Activated naive CD4-positive, alpha-beta T cell treated with anti-CD3 and anti-CD28 coated beads, Interleukin-2, amount 10 ng/mL, durations not matched to agents 7 days and 5 days (primary cell): ENCODE measurements around the gene EDRF1.

Experiments used
- CTCF ChIA-PET: fragments of 350-600 bp; sonication (Branson Sonifier 250); formaldehyde crosslinking; loops from one replicate; lab custom pipeline; 2021; ENCODE audit warnings: antibody characterized with exemption; lab: Charles Lee
- DNase-seq: peaks from one replicate; pipeline ENCODE4 v3.0.0-alpha.2; 2020
- H3K27ac Mint-ChIP-seq: one replicate; pipeline ENCODE4 v1.8.0; 2021; ENCODE audit warnings: mild to moderate bottlenecking, moderate library complexity, mixed read lengths
- H3K27me3 Mint-ChIP-seq: one replicate; pipeline ENCODE4 v1.8.0; 2021; ENCODE audit warnings: mild to moderate bottlenecking, mixed read lengths
- H3K36me3 Mint-ChIP-seq: one replicate; pipeline ENCODE4 v1.8.0; 2021; ENCODE audit warnings: mixed read lengths
- H3K4me1 Mint-ChIP-seq: one replicate; pipeline ENCODE4 v1.8.0; 2021; ENCODE audit warnings: mixed read lengths
- H3K4me3 Mint-ChIP-seq: one replicate; pipeline ENCODE4 v1.8.0; 2021; ENCODE audit warnings: mild to moderate bottlenecking, moderate library complexity, mixed read lengths
- H3K9me3 Mint-ChIP-seq: one replicate; pipeline ENCODE4 v1.8.0; 2021; ENCODE audit warnings: mixed read lengths

EDRF1 gene

DNA sequence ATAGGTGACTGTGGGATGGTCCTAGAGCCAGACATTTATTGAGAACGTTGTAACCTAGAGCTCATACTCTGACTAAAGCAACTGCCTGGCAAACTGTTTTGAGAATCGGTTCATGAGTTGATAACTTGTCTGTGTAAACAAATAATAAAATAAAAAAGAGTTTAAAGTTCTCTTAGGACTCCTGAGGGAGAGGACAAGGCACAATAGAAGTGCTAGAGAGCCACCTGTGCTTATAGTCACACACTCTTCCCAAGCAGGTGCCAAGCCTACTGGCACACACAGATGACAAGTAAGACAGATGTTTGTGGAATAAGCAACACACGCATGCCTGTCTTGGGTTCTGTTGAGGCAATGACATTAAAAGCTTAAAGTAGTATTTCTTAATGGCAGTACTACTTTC lies 7.9 kb downstream of the EDRF1 start:
- Mint-ChIP-seq H3K27me3 (no peaks in the 10 kb centered on the region), H3K36me3 (peaks cover 74% of the 10 kb centered on the region), H3K9me3 (no peaks in the 10 kb centered on the region), H3K4me1 (peaks cover 6% of the 10 kb centered on the region), H3K27ac (no peak overlapping the region), H3K4me3 (no peak overlapping the region)
- no peak for DNase-seq
- CTCF ChIA-PET = no interaction called here

DNA sequence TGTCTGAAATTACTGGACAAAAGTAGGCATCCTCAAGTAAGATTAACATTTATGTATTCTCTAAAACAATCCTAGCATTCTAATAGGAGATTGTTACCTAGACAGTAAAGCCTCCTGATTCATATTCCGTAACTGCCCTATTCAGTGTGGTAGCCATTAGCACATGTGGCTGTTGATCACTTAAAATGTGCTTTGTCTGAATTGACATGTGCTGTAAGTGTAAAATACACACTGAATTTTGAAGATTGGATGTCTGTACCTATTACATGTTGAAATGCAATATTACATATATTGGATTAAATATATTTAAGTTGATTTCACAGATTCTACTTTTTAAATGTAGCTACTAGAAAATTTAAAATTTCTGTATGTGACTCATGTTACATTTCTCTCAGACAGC lies 14.6 kb downstream of the EDRF1 start:
- Mint-ChIP-seq H3K27me3 (no peaks in the 10 kb centered on the region), H3K36me3 (peaks cover 75% of the 10 kb centered on the region), H3K27ac (no peak overlapping the region), H3K4me3 (no peak overlapping the region), H3K9me3 (no peaks in the 10 kb centered on the region), H3K4me1 (no peaks in the 10 kb centered on the region)
- no peak for DNase-seq
- CTCF ChIA-PET = no interaction called here

DNA sequence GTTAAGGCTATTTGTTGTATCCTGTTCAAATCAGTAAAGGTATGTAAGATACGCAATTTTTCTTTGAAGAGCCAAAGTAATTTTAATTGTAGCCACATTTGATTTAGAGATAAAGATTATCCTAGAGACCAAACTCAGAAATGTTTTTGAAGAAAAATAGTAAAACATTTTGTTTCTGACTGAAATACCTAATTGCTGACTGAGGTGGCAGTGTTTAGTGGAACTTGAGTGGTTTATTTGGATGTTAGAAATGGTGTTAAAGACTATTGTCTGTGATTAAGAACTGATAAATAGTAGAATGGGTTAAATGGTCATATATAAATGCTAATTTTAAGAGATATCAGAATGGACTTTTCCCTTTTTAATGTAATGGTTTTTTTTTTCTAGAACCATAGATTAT lies 15.3 kb downstream of the EDRF1 start:
- Mint-ChIP-seq H3K4me3 (no peak overlapping the region), H3K36me3 (peaks cover 74% of the 10 kb centered on the region), H3K27me3 (no peaks in the 10 kb centered on the region), H3K9me3 (no peaks in the 10 kb centered on the region), H3K4me1 (no peaks in the 10 kb centered on the region), H3K27ac (no peak overlapping the region)
- no peak for DNase-seq
- CTCF ChIA-PET = interaction anchor here (1.2 kb wide), 1 partner anchor 28 kb away, joined by 3 read pairs; no protein-coding TSS in a partner anchor

DNA sequence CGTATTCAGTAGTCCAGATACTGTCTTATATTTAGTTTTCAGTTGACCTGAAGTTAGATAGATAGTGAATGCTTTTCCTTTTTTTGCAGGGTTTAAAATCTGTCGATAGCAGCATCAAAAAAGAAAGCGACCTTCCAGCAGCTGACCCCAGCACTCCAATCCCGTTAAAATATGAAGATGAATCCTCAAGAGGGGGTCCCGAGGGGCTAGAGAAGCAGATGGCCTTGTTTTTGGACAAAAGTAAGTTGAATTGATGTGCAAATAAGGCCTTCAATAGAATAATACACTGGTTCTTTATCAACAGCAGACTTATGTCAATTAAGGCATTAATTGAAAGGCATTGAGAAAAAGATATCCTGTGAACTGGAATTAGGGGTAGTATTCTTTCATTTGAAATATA lies 18.7 kb downstream of the EDRF1 start:
- Mint-ChIP-seq H3K4me1 (no peaks in the 10 kb centered on the region), H3K36me3 (peaks cover 66% of the 10 kb centered on the region), H3K4me3 (no peak overlapping the region), H3K27ac (no peak overlapping the region), H3K27me3 (no peaks in the 10 kb centered on the region), H3K9me3 (no peaks in the 10 kb centered on the region)
- CTCF ChIA-PET = no interaction called here
- DNase-seq = no peak

DNA sequence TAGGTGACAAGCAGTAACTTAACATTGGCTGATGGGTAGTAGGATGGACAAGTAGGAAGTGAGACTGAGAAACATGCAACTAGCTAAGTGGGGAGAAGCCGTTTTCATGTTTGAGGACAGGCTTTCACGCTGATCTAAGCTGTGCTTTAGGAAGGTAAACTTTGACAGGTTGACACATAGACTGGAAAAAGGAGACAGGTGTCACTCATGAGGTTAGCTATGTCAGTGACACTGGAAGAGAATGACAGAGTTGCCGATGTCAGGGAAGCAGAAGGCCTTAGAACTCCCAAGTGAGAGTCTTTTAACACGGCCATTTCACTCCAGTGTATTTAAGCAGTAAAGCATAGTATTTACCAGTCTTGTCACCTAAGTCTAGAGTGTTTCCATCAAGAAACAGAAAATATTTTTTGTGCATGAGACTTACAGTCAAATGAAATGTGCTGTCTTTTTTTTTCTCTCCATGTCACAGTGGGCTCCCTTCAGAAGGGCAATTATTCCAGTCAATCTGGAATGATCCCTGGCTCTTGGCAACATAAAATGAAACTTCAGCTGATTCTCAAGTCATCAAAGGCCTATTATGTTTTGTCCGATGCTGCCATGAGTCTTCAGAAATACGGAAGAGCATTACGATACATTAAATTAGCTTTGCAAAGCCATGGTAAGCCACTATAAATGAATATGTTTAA lies 20.6 kb downstream of the EDRF1 start:
- H3K9me3 Mint-ChIP-seq = no peaks in the 10 kb centered on the region
- no peak overlapping the region for H3K27ac Mint-ChIP-seq
- H3K4me3 Mint-ChIP-seq = no peak overlapping the region
- DNase-seq = no peak
- CTCF ChIA-PET = no interaction called here
- H3K4me1 Mint-ChIP-seq = no peaks in the 10 kb centered on the region
- H3K27me3 Mint-ChIP-seq = no peaks in the 10 kb centered on the region
- peaks cover 73% of the 10 kb centered on the region for H3K36me3 Mint-ChIP-seq

DNA sequence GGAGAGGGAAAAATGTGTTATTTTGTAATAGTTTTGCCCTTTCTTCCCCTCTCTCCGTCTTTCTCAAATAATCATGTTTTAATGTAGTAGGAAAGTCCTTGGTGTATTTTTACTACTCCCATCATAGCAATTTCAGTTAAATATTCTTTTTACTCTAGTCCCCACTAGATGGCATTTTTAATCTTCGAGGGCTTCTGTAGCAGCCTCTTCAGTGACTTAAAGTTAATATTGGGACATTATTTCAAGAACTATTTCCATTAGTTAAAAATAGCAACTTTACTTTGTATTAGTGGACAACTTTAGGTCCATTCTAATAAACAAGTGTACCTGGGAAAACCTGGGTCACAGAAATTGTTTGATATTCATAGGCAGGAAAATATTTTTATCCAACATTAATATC lies 23.0 kb downstream of the EDRF1 start:
- H3K4me1 Mint-ChIP-seq = peaks cover 5% of the 10 kb centered on the region
- no peak overlapping the region for H3K4me3 Mint-ChIP-seq
- no peak for DNase-seq
- no peaks in the 10 kb centered on the region for H3K9me3 Mint-ChIP-seq
- H3K27me3 Mint-ChIP-seq = no peaks in the 10 kb centered on the region
- H3K27ac Mint-ChIP-seq = no peak overlapping the region
- peaks cover 70% of the 10 kb centered on the region for H3K36me3 Mint-ChIP-seq
- CTCF ChIA-PET = no interaction called here

DNA sequence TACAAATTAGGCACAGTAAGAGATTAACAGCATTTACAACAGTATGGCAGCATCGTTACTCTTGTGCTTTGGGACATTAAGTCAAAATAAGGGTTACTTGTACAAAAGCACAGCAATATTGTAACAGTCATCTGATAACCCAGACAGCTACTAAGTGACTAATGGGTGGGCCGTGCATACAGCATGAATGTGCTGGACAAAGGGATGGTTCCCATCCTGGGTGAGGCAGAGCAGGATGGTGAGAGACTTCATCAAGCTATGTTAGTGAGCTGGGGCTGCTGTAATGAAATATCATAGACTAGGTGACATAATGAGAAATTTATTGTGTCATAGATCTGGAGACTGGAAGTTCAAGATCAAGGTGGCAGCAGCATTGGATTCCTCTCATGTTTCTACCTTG lies 25.4 kb downstream of the EDRF1 start:
- no peak for DNase-seq
- H3K27me3 Mint-ChIP-seq = no peaks in the 10 kb centered on the region
- H3K9me3 Mint-ChIP-seq = no peaks in the 10 kb centered on the region
- no peak overlapping the region for H3K27ac Mint-ChIP-seq
- H3K36me3 Mint-ChIP-seq = peaks cover 73% of the 10 kb centered on the region
- peaks cover 5% of the 10 kb centered on the region for H3K4me1 Mint-ChIP-seq
- H3K4me3 Mint-ChIP-seq = no peak overlapping the region
- CTCF ChIA-PET = no interaction called here

DNA sequence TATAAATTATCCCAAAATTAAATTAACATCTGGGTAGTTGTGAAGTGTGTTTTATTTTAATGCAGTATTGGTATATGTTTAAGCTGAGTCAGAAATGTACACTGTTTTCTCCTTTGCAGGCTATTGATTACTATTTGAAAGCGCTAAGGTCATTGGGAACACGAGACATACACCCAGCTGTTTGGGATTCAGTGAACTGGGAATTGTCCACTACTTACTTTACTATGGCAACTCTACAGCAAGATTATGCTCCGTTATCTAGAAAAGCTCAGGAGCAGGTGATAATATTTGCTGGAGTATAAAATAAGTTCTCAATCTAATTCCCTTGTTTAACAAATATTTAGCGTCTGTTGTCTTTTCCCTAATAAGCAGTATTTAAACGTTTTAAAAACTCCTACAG lies 27.9 kb downstream of the EDRF1 start:
- CTCF ChIA-PET = no interaction called here
- H3K27ac Mint-ChIP-seq = no peak overlapping the region
- no peaks in the 10 kb centered on the region for H3K9me3 Mint-ChIP-seq
- DNase-seq = no peak
- peaks cover 77% of the 10 kb centered on the region for H3K36me3 Mint-ChIP-seq
- H3K4me1 Mint-ChIP-seq = peaks cover 5% of the 10 kb centered on the region
- no peaks in the 10 kb centered on the region for H3K27me3 Mint-ChIP-seq
- no peak overlapping the region for H3K4me3 Mint-ChIP-seq

DNA sequence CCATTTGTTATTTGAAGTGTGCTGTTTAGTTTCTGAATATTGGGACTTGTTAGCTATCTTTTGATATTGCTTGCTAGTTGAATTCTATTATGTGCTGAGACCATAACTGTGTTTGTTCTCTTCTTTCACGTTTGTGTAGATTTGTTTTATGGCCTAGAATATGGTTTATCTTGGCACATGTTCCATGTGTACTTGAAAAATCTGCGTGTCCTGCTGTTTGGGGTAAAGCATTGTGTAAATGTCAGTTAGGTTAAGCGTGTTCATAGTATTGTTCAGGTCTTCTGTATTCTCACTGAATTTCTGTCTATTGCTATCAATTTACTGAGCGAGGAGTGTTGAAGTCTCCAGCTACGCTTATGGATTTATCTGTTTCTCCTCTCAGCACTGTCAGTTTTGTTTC lies 36.7 kb downstream of the EDRF1 start:
- H3K36me3 Mint-ChIP-seq = peaks cover 57% of the 10 kb centered on the region
- H3K4me1 Mint-ChIP-seq = no peaks in the 10 kb centered on the region
- H3K4me3 Mint-ChIP-seq = no peak overlapping the region
- H3K9me3 Mint-ChIP-seq = no peaks in the 10 kb centered on the region
- CTCF ChIA-PET = no interaction called here
- no peak for DNase-seq
- no peaks in the 10 kb centered on the region for H3K27me3 Mint-ChIP-seq
- no peak overlapping the region for H3K27ac Mint-ChIP-seq

DNA sequence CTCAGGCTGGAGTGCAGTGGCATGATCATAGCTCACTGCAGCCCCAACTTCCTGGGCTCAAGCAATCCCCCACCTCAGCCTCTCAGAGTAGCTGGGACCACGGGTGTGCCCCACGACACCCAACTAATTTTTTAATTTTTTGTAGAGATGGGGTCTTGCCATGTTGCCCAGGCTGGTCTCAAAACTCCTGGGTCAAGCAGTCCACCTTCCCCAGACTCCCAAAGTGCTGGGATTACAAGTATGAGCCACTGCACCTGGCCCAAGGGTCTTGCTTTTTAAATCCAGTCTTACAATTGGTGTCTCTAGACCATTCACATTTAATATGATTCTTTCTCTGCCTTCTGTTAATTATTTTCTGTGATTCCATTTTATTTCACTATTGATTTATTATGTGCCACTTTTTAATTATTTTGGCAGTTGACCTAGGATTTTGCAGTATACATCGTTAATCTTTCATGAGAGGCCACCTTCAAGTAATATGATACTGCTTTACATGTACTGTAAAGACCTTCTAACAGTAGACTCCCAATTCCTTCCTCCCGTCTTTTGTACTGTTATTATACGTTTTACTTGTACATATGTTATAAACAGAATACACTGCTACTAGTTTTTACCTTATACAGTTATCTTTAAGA lies 37.5 kb downstream of the EDRF1 start:
- CTCF ChIA-PET = no interaction called here
- no peak overlapping the region for H3K27ac Mint-ChIP-seq

DNA sequence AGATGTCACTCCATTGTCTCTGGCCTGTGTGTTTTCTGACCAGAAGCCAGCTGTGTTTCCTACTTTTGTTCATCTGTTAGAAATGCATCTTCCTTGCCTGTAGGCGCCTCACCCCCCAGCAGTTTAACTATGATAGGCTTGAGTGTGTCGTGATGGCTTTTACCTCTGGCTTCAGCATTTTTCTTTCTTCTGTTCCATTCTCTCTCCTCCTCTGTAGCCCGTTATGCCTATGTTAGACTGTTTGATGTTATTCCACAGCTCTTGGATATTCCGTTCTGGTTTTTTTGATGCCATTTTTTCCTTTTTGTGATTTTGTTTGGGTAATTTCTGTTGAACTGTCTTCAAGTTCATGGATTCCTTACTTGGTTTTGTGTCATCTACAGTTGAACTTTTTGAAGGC lies 38.2 kb downstream of the EDRF1 start:
- H3K27me3 Mint-ChIP-seq = no peaks in the 10 kb centered on the region
- CTCF ChIA-PET = no interaction called here
- H3K4me3 Mint-ChIP-seq = no peak overlapping the region
- no peak overlapping the region for H3K27ac Mint-ChIP-seq
- peaks cover 56% of the 10 kb centered on the region for H3K36me3 Mint-ChIP-seq
- H3K9me3 Mint-ChIP-seq = no peaks in the 10 kb centered on the region
- H3K4me1 Mint-ChIP-seq = no peaks in the 10 kb centered on the region
- no peak for DNase-seq

More for the DNA sequence above, 37.5 kb downstream of the EDRF1 start:
- no peaks in the 10 kb centered on the region for H3K27me3 Mint-ChIP-seq
- no peak overlapping the region for H3K4me3 Mint-ChIP-seq
- peaks cover 54% of the 10 kb centered on the region for H3K36me3 Mint-ChIP-seq
- no peaks in the 10 kb centered on the region for H3K4me1 Mint-ChIP-seq
- no peak for DNase-seq
- H3K9me3 Mint-ChIP-seq = no peaks in the 10 kb centered on the region

DNA sequence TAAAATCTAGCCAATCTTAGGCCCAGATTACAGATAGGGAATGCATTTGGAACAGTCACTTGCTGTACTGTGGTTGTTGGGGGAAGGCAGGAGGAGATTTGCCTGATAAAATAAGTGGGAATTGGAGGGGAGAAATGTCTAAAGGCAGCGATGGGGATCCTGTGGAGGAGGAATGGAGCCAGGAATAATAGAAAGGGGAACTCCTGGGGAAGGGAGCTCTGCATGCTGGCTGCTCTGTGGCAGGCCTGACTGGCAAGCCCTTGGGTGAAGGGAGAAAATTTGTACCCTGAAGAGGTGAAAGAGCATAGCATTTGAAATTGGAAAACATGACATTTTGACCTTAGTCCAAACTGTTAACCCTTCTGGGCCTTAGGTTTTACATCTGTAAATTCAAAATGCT lies 42.5 kb downstream of the EDRF1 start:
- no peak for DNase-seq
- Mint-ChIP-seq H3K4me3 (no peak overlapping the region), H3K36me3 (peaks cover 58% of the 10 kb centered on the region), H3K27ac (no peak overlapping the region), H3K27me3 (no peaks in the 10 kb centered on the region), H3K4me1 (no peaks in the 10 kb centered on the region), H3K9me3 (no peaks in the 10 kb centered on the region)
- CTCF ChIA-PET = interaction anchor here (1.1 kb wide), 1 partner anchor 27 kb away, joined by 3 read pairs; no protein-coding TSS in a partner anchor

DNA sequence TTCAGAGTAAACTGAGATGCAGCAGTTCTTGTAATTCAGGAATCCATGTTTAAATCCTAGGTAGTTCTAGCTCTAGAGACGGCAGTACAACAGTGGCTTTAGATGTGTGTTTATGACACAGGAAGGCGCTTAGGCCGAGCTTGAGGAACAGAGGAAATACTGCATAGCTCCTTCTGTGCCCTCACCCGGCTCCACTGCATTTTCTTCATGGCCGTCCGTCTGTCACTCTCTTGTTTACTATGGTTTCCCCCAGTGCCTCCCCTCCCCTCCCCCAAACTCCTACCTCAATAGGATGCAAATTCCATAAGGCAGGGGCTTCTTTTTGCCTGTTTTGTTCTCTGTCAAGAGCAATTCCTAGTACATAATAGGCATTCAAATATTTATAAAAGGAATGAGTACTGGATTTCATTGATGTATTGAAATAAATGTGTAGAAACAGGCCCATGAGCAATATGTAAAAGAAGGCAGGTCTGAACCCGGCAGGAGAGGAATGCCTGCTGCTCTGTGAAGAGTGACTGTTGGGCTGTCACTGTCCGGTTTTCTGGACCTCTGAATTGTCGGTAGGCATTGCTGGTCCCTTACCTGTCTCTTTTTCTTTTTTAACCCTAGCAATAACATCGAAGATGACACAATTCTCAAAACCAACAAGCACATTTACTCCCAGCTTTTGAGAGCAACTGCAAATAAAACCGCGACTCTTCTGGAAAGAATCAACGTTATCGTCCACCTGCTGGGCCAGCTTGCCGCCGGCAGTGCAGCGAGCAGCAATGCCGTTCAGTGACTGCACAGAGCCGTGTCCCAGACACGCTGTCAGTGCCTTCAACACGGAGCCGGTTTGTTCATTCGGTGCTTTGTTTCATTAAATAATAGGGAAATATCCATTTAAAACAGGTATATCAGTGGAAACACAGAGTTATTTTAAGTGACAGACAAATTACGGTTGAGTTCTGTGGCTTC lies 43.5 kb downstream of the EDRF1 start:
- H3K4me3 Mint-ChIP-seq = no peak overlapping the region
- peaks cover 48% of the 10 kb centered on the region for H3K36me3 Mint-ChIP-seq
- no peak for DNase-seq
- H3K9me3 Mint-ChIP-seq = no peaks in the 10 kb centered on the region
- CTCF ChIA-PET = interaction anchor here (1.1 kb wide), 1 partner anchor 28 kb away, joined by 3 read pairs; no protein-coding TSS in a partner anchor
- H3K27ac Mint-ChIP-seq = no peak overlapping the region
- no peaks in the 10 kb centered on the region for H3K27me3 Mint-ChIP-seq
- no peaks in the 10 kb centered on the region for H3K4me1 Mint-ChIP-seq

DNA sequence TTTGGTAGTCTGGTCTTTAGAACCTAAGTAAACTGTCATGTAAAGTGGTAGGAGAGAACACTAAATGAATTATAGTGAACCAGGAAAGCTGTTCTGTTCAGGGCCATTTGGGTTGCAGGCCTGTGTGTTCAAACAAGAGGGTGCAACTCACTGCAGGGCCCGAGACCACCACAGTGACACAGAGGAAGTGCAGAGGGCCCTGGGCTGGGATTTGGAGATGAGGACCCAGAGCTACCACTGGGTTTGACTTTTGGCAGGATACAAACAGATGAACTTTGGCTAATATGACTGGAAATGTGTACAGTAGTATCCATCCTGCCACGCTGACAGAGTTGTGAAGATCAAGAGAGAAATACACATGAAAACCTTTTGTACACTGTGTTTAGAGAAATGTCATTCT lies 46.3 kb downstream of the EDRF1 start:
- Mint-ChIP-seq H3K27me3 (no peaks in the 10 kb centered on the region), H3K36me3 (peaks cover 34% of the 10 kb centered on the region), H3K27ac (no peak overlapping the region), H3K4me3 (no peak overlapping the region), H3K9me3 (no peaks in the 10 kb centered on the region), H3K4me1 (no peaks in the 10 kb centered on the region)
- DNase-seq = no peak
- CTCF ChIA-PET = no interaction called here
